PC-3 (cell line): Measurements from ENCODE around the gene LGALS3BP. TPM values are rescaled to one million over a fixed set of nuclear protein-coding genes. Genes with fewer than 3 reads are reported as not detected.

Experiments used
- ATAC-seq: fragments of 200-7000 bp; cut with Tn5 transposase; 2 replicates; pipeline ENCODE4 v1.9.1; 2020; ENCODE audit warnings: mild to moderate bottlenecking, moderate library complexity
- BruUV-seq: library from RNA; stranded (reverse); fragments of 400-500 nt; replicated peaks from 2 replicates; lab custom pipeline; 2021; lab: Mats Ljungman, UMichigan
- CTCF ChIA-PET: fragments of 300-600 bp; sonication (Branson Sonifier 250); formaldehyde crosslinking; loops from one replicate; lab custom pipeline; 2022; ENCODE audit warnings: antibody characterized with exemption; lab: Charles Lee
- POLR2A ChIA-PET: fragments of 300-600 bp; sonication (Branson Sonifier 250); formaldehyde crosslinking; loops from one replicate; lab custom pipeline; 2022; ENCODE audit warnings: antibody characterized with exemption; ENCODE audit not compliant: unreplicated experiment; lab: Charles Lee
- DNase-seq: peaks from one replicate; pipeline ENCODE4 v3.0.0-alpha.2; 2015
- H2AFZ ChIP-seq: fragments of 300-600 bp; sonication (generic); 2 replicates; pipeline ENCODE4 v1.6.0; 2016; ENCODE audit warnings: antibody characterized with exemption, low read length
- H3F3A ChIP-seq: fragments of 300-600 bp; sonication (generic); one replicate; pipeline ENCODE4 v1.6.0; 2017; ENCODE audit warnings: antibody characterized with exemption, low read length, control low read depth, mild to moderate bottlenecking; ENCODE audit not compliant: unreplicated experiment
- H3K27ac ChIP-seq: fragments of 300-600 bp; sonication (generic); 2 replicates; pipeline ENCODE4 v1.5.1; 2016; ENCODE audit warnings: mild to moderate bottlenecking, low read length
- H3K27me3 ChIP-seq: fragments of 300-600 bp; sonication (generic); 2 replicates; pipeline ENCODE4 v1.6.1; 2016; ENCODE audit warnings: low read length, mixed read lengths
- H3K36me3 ChIP-seq: fragments of 300-600 bp; sonication (generic); 2 replicates; pipeline ENCODE4 v1.6.1; 2016; ENCODE audit warnings: low read depth, mixed run types, low read length, mixed read lengths
- H3K4me1 ChIP-seq: fragments of 300-600 bp; sonication (generic); 2 replicates; pipeline ENCODE4 v1.5.1; 2016; ENCODE audit warnings: low read length; ENCODE audit not compliant: insufficient read depth
- H3K4me2 ChIP-seq: fragments of 300-600 bp; sonication (generic); 2 replicates; pipeline ENCODE4 v1.6.0; 2016; ENCODE audit warnings: low read length
- H3K4me3 ChIP-seq: fragments of 300-600 bp; sonication (generic); 2 replicates; pipeline ENCODE4 v1.5.1; 2016; ENCODE audit warnings: mild to moderate bottlenecking, low read length, mixed read lengths
- H3K79me2 ChIP-seq: fragments of 300-600 bp; sonication (generic); 2 replicates; pipeline ENCODE4 v1.6.1; 2017; ENCODE audit warnings: low read length, mixed read lengths
- H3K9ac ChIP-seq: fragments of 300-600 bp; sonication (generic); 2 replicates; pipeline ENCODE4 v1.6.0; 2016; ENCODE audit warnings: mild to moderate bottlenecking, low read length
- H3K9me2 ChIP-seq: fragments of 300-600 bp; sonication (generic); replicated peaks from 2 replicates; pipeline ENCODE4 v1.6.1; 2016; ENCODE audit warnings: mixed run types, low read length, mixed read lengths
- H3K9me3 ChIP-seq: fragments of 300-600 bp; sonication (generic); 2 replicates; pipeline ENCODE4 v1.6.1; 2016; ENCODE audit warnings: low read length, mixed read lengths
- H4K20me1 ChIP-seq: fragments of 300-600 bp; sonication (generic); 2 replicates; pipeline ENCODE4 v1.6.1; 2016; ENCODE audit warnings: low read length, mixed read lengths
- CTCF ChIP-seq: fragments of 300-600 bp; sonication (generic); conservative IDR thresholded peaks from 2 replicates; pipeline ENCODE4 v1.5.1; 2017; ENCODE audit warnings: antibody characterized with exemption, low read depth, mild to moderate bottlenecking, low read length
- EZH2 ChIP-seq: fragments of 300-600 bp; sonication (generic); IDR thresholded peaks from one replicate; pipeline ENCODE4 v1.6.1; 2017; ENCODE audit warnings: antibody characterized with exemption, mild to moderate bottlenecking, low read length; ENCODE audit not compliant: unreplicated experiment
- EZH2phosphoT487 ChIP-seq: fragments of 300-600 bp; sonication (generic); IDR thresholded peaks from 2 replicates; pipeline ENCODE4 v1.6.1; 2018; ENCODE audit warnings: mild to moderate bottlenecking, antibody characterized with exemption, low read length, borderline replicate concordance
- intact Hi-C: fragments of 100-400 bp; cut with micrococcal nuclease; formaldehyde crosslinking; loops from 2 replicates; pipeline ENCODE4 v1.9.0; 2023
- total RNA-seq: library from RNA; depleted of rRNA; stranded (reverse); fragments of >200 nt; gene quantifications from 2 replicates; pipeline ENCODE4 v1.2.3, GENCODE V29; 2014

LGALS3BP gene
- total RNA-seq, 1 experiment from 2014 or later, result 72.4 TPM

- Histone ChIP-seq H3K4me2 (no peak overlapping the region), H3K36me3 (no peaks in the 10 kb centered on the region; the same call in 1 of the 2 replicates), H4K20me1 (no peaks in the 10 kb centered on the region), H3K4me3 (no peak overlapping the region), H3K27me3 (no peaks in the 10 kb centered on the region), H3K9me2 (no peaks in the 10 kb centered on the region), H3K4me1 (peaks cover 12% of the 10 kb centered on the region), H3K27ac (no peak overlapping the region), H3K79me2 (no peaks in the 10 kb centered on the region), H3K9me3 (peaks cover 25% of the 10 kb centered on the region), H3K9ac (no peak overlapping the region), H3F3A (no peaks in the 10 kb centered on the region), H2AFZ (no peak overlapping the region)
- ChIA-PET POLR2A (no interaction called here), CTCF (no interaction called here)
- BruUV-seq, result no TSS peak
- ATAC-seq (no peak), DNase-seq (no peak)
- intact Hi-C loops, result no loop called here
- TF ChIP-seq CTCF (no peak), EZH2phosphoT487 (no peak), EZH2 (no peak)
These were observed 38.0 kb upstream of the LGALS3BP start for GRCh38 chr17:79017546-79018369.

GRCh38 chr17:79014158-79014758, 34.5 kb upstream of the LGALS3BP start:
- Histone ChIP-seq H3K4me3 (no peak overlapping the region), H3K36me3 (no peaks in the 10 kb centered on the region; the same call in 1 of the 2 replicates), H3K27me3 (no peaks in the 10 kb centered on the region), H3K9me2 (no peaks in the 10 kb centered on the region), H3F3A (no peaks in the 10 kb centered on the region), H3K4me1 (peaks cover 27% of the 10 kb centered on the region), H3K4me2 (no peak overlapping the region), H3K9me3 (peaks cover 30% of the 10 kb centered on the region), H3K9ac (no peak overlapping the region), H2AFZ (no peak overlapping the region), H4K20me1 (no peaks in the 10 kb centered on the region), H3K79me2 (peaks cover 8% of the 10 kb centered on the region), H3K27ac (no peak overlapping the region)
- CTCF ChIA-PET, result interaction anchor here (0.6 kb wide), 1 partner anchor 387 kb away, joined by 6 read pairs; no protein-coding TSS in a partner anchor
- no TSS peak for BruUV-seq
- POLR2A ChIA-PET, result no interaction called here
- intact Hi-C loops, result no loop called here
- TF ChIP-seq EZH2 (no peak), CTCF (no peak), EZH2phosphoT487 (no peak)
- ATAC-seq, result no peak
- DNase-seq, result no peak
